AG10803 (cell line): ENCODE results near the gene IPPK.
A peak's percentile ranks its signal among the peaks of the same experiment; 100 is the strongest.

Experiments used
- DNase-seq: peaks from one replicate; pipeline ENCODE4 v3.0.0; 2010; ENCODE audit warnings: low read depth
- H3K4me3 ChIP-seq: 2 replicates; pipeline ENCODE4 v1.5.1; 2011; ENCODE audit warnings: mild to moderate bottlenecking, low read length, control low read depth
- TF ChIP-seq, protein P1 (sequence below): conservative IDR thresholded peaks from 2 replicates; pipeline ENCODE4 v1.5.1; 2011; ENCODE audit warnings: mild to moderate bottlenecking, low read length, control low read depth, inconsistent platforms

IPPK gene

GRCh38 chr9:92715488-92716231 is 45.7 kb upstream of the IPPK start:
- TF ChIP-seq, protein P1, sequence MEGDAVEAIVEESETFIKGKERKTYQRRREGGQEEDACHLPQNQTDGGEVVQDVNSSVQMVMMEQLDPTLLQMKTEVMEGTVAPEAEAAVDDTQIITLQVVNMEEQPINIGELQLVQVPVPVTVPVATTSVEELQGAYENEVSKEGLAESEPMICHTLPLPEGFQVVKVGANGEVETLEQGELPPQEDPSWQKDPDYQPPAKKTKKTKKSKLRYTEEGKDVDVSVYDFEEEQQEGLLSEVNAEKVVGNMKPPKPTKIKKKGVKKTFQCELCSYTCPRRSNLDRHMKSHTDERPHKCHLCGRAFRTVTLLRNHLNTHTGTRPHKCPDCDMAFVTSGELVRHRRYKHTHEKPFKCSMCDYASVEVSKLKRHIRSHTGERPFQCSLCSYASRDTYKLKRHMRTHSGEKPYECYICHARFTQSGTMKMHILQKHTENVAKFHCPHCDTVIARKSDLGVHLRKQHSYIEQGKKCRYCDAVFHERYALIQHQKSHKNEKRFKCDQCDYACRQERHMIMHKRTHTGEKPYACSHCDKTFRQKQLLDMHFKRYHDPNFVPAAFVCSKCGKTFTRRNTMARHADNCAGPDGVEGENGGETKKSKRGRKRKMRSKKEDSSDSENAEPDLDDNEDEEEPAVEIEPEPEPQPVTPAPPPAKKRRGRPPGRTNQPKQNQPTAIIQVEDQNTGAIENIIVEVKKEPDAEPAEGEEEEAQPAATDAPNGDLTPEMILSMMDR = no peak
- no peak overlapping the region for H3K4me3 ChIP-seq
- DNase-seq = peak; percentile 47

DNA sequence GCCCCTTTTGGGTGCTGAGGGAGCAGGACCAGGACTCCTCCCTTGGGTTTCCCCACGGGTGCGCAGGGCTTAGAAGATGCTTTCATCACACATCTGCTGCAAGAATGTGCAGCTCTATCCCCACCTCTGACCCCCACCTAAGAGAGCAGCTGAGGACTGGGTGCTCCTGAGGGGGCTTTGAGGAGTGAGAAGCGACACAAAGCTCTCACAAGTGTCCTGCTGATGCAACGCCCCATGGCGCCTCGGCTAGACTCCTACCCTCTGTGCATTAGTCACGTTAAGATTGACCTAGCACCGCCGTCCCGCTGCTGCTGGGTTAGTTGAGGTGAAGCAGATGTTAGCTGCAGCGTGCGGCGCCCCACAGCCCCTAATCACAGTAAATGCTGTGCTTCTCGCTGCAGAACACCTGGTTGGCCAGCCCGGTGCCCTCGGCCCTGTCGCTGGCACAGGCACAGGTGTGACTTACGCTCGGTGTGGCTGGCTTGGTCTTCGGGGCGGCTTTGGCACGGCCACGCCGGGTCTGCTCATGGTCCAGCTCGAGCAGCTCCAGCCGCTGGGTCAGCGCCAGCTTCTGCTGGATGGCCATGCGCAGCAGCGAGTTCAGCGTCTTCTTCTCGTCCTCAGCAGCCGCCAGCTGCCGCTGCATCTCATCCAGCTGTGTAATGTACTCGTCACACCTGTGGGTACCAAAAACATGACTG is 45.0 kb upstream of the IPPK start:
- no peak for DNase-seq
- TF ChIP-seq, protein P1 = no peak

DNA sequence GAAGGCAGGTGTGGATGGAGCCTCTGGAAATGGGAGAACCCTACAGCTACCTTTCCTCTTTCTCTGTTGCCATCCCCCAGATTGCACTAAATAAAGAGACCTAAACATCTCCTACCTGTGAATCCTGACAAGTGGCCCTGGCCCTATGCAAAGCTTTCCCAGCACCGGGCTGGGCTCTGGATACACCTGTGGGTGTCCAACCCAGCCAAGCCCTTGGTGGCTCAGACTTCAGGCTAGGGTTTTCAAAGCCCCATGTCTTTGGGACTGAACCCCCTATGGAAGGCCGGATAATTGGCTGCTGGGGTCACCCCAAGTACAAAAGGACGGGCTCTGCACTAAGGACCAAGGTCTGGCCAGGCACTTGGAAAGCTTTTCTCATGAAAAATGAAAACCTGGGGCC is 44.1 kb upstream of the IPPK start:
- TF ChIP-seq, protein P1 = no peak
- no peak for DNase-seq

More for the DNA sequence above, 45.0 kb upstream of the IPPK start:
- H3K4me3 ChIP-seq = no peak overlapping the region

DNA sequence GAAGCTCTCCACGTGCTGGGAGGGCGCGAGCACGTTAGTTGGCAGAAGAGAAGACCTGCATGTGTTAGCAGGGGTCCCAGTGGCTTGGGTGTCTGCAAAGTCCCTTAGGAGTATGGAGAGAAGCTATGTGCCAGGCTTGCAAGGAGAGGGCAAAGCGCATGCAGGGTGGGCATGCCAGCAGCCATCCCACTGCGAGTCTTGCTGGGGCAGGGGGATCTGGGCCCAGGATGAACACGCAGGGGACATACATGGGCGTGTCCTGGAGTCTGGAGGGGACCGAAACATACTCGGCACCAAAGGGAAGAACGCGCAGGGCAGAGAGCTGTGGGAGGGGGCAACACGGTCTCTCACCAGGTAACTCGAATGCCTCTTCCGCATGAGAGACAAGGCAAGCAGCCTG is 43.6 kb upstream of the IPPK start:
- no peak overlapping the region for H3K4me3 ChIP-seq
- no peak for DNase-seq
- TF ChIP-seq, protein P1 = no peak

More for the DNA sequence above, 44.1 kb upstream of the IPPK start:
- H3K4me3 ChIP-seq = no peak overlapping the region

DNA sequence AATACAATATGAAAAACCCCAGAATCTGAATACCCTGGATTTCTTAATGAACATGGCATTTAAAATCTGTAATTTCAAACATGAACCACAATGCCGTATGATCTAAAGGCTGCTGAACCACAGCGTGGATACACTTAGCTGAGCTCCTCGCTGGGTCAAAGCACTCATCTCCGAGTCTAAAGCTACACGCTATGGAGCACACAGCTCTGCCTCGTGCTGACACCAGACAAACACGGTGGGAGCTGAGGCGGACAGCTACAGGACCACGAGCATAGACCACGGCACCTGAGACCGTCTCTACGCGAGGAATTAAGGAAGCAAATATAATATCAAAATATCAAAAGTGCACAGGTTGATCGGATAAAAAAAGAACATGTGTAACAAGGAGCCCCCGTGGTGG is 42.8 kb upstream of the IPPK start:
- no peak overlapping the region for H3K4me3 ChIP-seq
- DNase-seq = no peak
- TF ChIP-seq, protein P1 = no peak

DNA sequence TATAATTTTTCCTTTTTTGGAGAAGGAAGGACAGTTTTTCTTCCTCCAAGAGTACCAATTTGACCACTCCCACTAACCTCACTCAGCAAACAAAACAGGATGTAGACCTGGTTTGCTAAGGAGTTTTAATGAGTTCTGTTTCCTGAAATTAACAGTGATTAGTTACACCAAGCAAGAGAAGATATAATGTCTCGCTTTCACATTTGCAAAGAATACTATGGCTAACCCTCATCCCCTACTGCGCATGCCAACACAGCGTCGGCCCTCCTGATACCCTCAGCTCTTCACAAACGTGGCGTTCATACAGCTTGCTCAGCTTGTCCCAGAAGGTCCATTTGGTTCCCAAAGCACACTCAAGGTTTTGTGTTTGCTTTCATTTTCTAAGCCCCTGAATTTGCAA is 41.9 kb upstream of the IPPK start:
- no peak overlapping the region for H3K4me3 ChIP-seq
- TF ChIP-seq, protein P1 = no peak
- no peak for DNase-seq

- no peak for DNase-seq
- TF ChIP-seq, protein P1 = no peak
- H3K4me3 ChIP-seq = no peak overlapping the region
These were observed 41.2 kb upstream of the IPPK start for GRCh38 chr9:92711146-92711545.
